Sigmoid colon (tissue), 7 donors: ENCODE results near the gene ANKRD35. TPM values are rescaled to one million over a fixed set of nuclear protein-coding genes. Genes with fewer than 3 reads are reported as not detected.
A peak's percentile ranks its signal among the peaks of the same experiment; 100 is the strongest.

ENCODE experiments used
- DNase-seq: peaks from one replicate; pipeline ENCODE4 v3.0.0-alpha.2; 2019
- H3K27ac ChIP-seq, 4 donors: fragments of 200-600 bp; sonication (generic); one replicate each; pipeline ENCODE4 v1.5.1; 2016 to 2019; ENCODE audit warnings: mild to moderate bottlenecking in 1 of 4
- H3K27me3 ChIP-seq, 3 donors: fragments of 200-600 bp; sonication (generic); one replicate each; pipeline ENCODE4 v1.5.1; 2019; ENCODE audit warnings: mild to moderate bottlenecking in 1 of 3
- H3K36me3 ChIP-seq, 4 donors: fragments of 200-600 bp; sonication (generic); one replicate each; pipeline ENCODE4 v1.5.1; 2016 to 2019
- H3K4me1 ChIP-seq, 4 donors: fragments of 200-600 bp; sonication (generic); one replicate each; pipeline ENCODE4 v1.5.1; 2017 to 2019
- H3K4me3 ChIP-seq, 4 donors: fragments of 200-600 bp; sonication (generic); one replicate each; pipeline ENCODE4 v1.5.1; 2017 to 2019; ENCODE audit warnings: mild to moderate bottlenecking in 2 of 4, moderate library complexity in 1 of 4
- H3K9me3 ChIP-seq, 4 donors: fragments of 200-600 bp in 3 of 4; sonication (generic) in 3 of 4; one replicate each; pipeline versions ENCODE4 v1.5.1 to v1.6.1; 2013 to 2019
- CTCF ChIP-seq, 4 experiments: fragments of 450-650 bp in 3 of 4; fragments of 200-600 bp in 1 of 4; IDR thresholded peaks; one replicate each; pipeline ENCODE4 v1.5.1; 2016 to 2019; ENCODE audit warnings: antibody characterized with exemption in 4 of 4, mild to moderate bottlenecking in 3 of 4, moderate library complexity in 2 of 4
- EP300 ChIP-seq, 4 donors: sonication (generic); formaldehyde crosslinking; IDR thresholded peaks; one replicate each; pipeline ENCODE4 v1.6.1; 2017; ENCODE audit warnings: antibody characterized with exemption in 4 of 4
- POLR2A ChIP-seq, 2 donors: fragments of 450-650 bp; IDR thresholded peaks; one replicate each; pipeline ENCODE4 v1.6.1; 2016; ENCODE audit warnings: antibody characterized with exemption in 2 of 2, mild to moderate bottlenecking in 2 of 2, moderate library complexity in 2 of 2
- POLR2AphosphoS5 ChIP-seq, 4 donors: sonication (generic); formaldehyde crosslinking; IDR thresholded peaks; one replicate each; pipeline ENCODE4 v1.6.1; 2017; ENCODE audit warnings: antibody characterized with exemption in 4 of 4
- WGBS, 2 donors: extraction: QIAGEN DNeasy Blood & Tissue Kit; methylation state at CpG; one replicate each; pipeline ENCODE4 v1.1.7; 2013; 5-methylcytosine and 5-hydroxymethylcytosine counted together
- intact Hi-C: fragments of 100-400 bp; cut with DNase I; formaldehyde crosslinking; loops from one replicate; pipeline ENCODE4 v1.15.1; 2023
- polyA plus RNA-seq, 3 donors: library from polyadenylated mRNA; stranded (reverse); fragments of 200-250 nt; gene quantifications; one replicate each; pipeline ENCODE4 v1.2.3, GENCODE V29; 2013
- total RNA-seq, 4 donors: library from RNA; depleted of rRNA; stranded (reverse); fragments of >200 nt; gene quantifications; one replicate each; pipeline ENCODE4 v1.1.0, GENCODE V29; 2016
- donor health status: healthy with polysubstance abuse.
- donor health status: Bipolar disorder and iron deficiency.
- donor health status: healthy.

Gene ANKRD35
- total and polyA plus RNA-seq, 7 donors = 0.46 to 13.8 (median 5.2) TPM

GRCh38 chr1:145887631-145888030, 2.0 kb upstream of the ANKRD35 start:
- H3K9me3 ChIP-seq = no peaks in the 10 kb centered on the region
- H3K4me3 ChIP-seq = no peak overlapping the region
- no peaks in the 10 kb centered on the region for H3K36me3 ChIP-seq
- peaks cover 0 to 23% (median 21%) of the 10 kb centered on the region in 4 donors for H3K4me1 ChIP-seq
- DNase-seq = no peak
- WGBS, 2 donors = 67 to 86% methylated on average over 5 of the region's 5 CpGs
- TF ChIP-seq EP300 (IDR thresholded peaks at IDR 0.05) = no peak
- TF ChIP-seq CTCF (IDR thresholded peaks at IDR 0.05) = no peak
- no peak for TF ChIP-seq POLR2AphosphoS5 (IDR thresholded peaks at IDR 0.05)
- TF ChIP-seq POLR2A (IDR thresholded peaks at IDR 0.05) = no peak
- no peak overlapping the region for H3K27ac ChIP-seq
- no peaks in the 10 kb centered on the region for H3K27me3 ChIP-seq
- intact Hi-C loops = no loop called here

- no peak overlapping the region for H3K27ac ChIP-seq
- no peaks in the 10 kb centered on the region for H3K9me3 ChIP-seq
- intact Hi-C loops = no loop called here
- H3K36me3 ChIP-seq = no peaks in the 10 kb centered on the region
- 70 to 82% methylated on average over 8 of the region's 8 CpGs for WGBS, 2 donors
- H3K4me1 ChIP-seq = peaks cover 0 to 16% (median 15%) of the 10 kb centered on the region in 4 donors
- DNase-seq = no peak
- no peaks in the 10 kb centered on the region for H3K27me3 ChIP-seq
- no peak for TF ChIP-seq POLR2AphosphoS5 (IDR thresholded peaks at IDR 0.05)
- no peak for TF ChIP-seq POLR2A (IDR thresholded peaks at IDR 0.05)
- no peak for TF ChIP-seq CTCF (IDR thresholded peaks at IDR 0.05)
- TF ChIP-seq EP300 (IDR thresholded peaks at IDR 0.05) = no peak
- H3K4me3 ChIP-seq = no peak overlapping the region
Measured at GRCh38 chr1:145886816-145887215, 1.1 kb upstream of the ANKRD35 start.

- TF ChIP-seq CTCF (IDR thresholded peaks at IDR 0.05) (no peak), POLR2AphosphoS5 (IDR thresholded peaks at IDR 0.05) (no peak), EP300 (IDR thresholded peaks at IDR 0.05) (no peak), POLR2A (IDR thresholded peaks at IDR 0.05) (no peak)
- Histone ChIP-seq H3K36me3 (no peaks in the 10 kb centered on the region), H3K27ac (peak overlapping the region in 1 of 4 donors; percentile 40), H3K4me3 (peak overlapping the region; percentile 42 to 72 (median 60)), H3K9me3 (no peaks in the 10 kb centered on the region), H3K4me1 (peaks cover 0 to 11% (median 11%) of the 10 kb centered on the region in 4 donors), H3K27me3 (no peaks in the 10 kb centered on the region)
- no peak for DNase-seq
- intact Hi-C loops = no loop called here
- WGBS, 2 donors = 43 to 54% methylated on average over 11 of the region's 11 CpGs
Measured at GRCh38 chr1:145886390-145886789, 724 bp upstream of the ANKRD35 start.

- Histone ChIP-seq H3K4me1 (peaks cover 0 to 11% (median 6%) of the 10 kb centered on the region in 4 donors), H3K27ac (no peak overlapping the region), H3K36me3 (no peaks in the 10 kb centered on the region), H3K9me3 (no peaks in the 10 kb centered on the region), H3K27me3 (no peaks in the 10 kb centered on the region), H3K4me3 (no peak overlapping the region)
- intact Hi-C loops = no loop called here
- 78 to 91% methylated on average over 1 of the region's 1 CpG for WGBS, 2 donors
- TF ChIP-seq EP300 (IDR thresholded peaks at IDR 0.05) (no peak), CTCF (IDR thresholded peaks at IDR 0.05) (no peak), POLR2AphosphoS5 (IDR thresholded peaks at IDR 0.05) (no peak), POLR2A (IDR thresholded peaks at IDR 0.05) (no peak)
- DNase-seq = no peak
Measured at GRCh38 chr1:145884675-145885074, 991 bp downstream of the ANKRD35 start.

GRCh38 chr1:145879775-145880174, 5.9 kb downstream of the ANKRD35 start:
- DNase-seq = no peak
- WGBS, 2 donors = 50 to 59% methylated on average over 5 of the region's 5 CpGs
- no peak for TF ChIP-seq POLR2AphosphoS5 (IDR thresholded peaks at IDR 0.05)
- no peak for TF ChIP-seq POLR2A (IDR thresholded peaks at IDR 0.05)
- TF ChIP-seq CTCF (IDR thresholded peaks at IDR 0.05) = no peak
- TF ChIP-seq EP300 (IDR thresholded peaks at IDR 0.05) = no peak
- Histone ChIP-seq H3K27me3 (no peaks in the 10 kb centered on the region), H3K27ac (no peak overlapping the region), H3K36me3 (no peaks in the 10 kb centered on the region), H3K9me3 (no peaks in the 10 kb centered on the region), H3K4me1 (no peaks in the 10 kb centered on the region), H3K4me3 (no peak overlapping the region)
- intact Hi-C loops = no loop called here
